ENCODE measurements around the gene NT5C3A.
"Not testable (repeated sequence)": the region's sequence is repeated elsewhere in the genome, so short reads cannot be mapped to it uniquely, and the experiment has no call there.

The NT5C3A gene

DNA sequence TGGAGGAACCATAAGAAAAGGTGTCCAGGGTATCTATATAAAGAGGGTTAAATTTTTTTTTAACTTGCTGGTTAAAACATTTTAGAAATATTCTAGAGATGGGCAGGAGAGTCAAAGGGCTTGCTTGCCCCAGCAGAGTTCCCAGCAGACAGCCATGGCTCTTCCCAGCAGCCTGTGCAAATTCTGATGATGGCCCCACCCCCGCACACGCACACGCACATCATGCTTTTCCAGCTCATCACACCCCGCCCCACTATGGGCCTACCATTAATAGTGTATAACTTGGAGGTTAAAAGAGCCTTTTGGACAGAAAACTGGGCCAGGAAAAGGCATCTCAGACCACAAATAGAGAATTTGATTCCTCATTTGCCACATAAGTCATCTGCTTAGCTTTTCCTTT lies 56.9 kb downstream of the NT5C3A start:
- not testable (repeated sequence) for H3K9ac ChIP-seq (ENCODE audit: low read length); H3K79me1 ChIP-seq (ENCODE audit: low read length); H3K27ac ChIP-seq (ENCODE audit: low read depth, low read length); H3K14ac ChIP-seq (ENCODE audit: low read length); H2BK5ac ChIP-seq (ENCODE audit: low read depth, low read length, poor library complexity); H3K4ac ChIP-seq (ENCODE audit: low read depth, low read length); H4K8ac ChIP-seq (ENCODE audit: low read depth, low read length); H4K91ac ChIP-seq (ENCODE audit: low read depth, low read length); H2BK120ac ChIP-seq (ENCODE audit: insufficient read depth, low read length, poor library complexity); H3K4me3 ChIP-seq (ENCODE audit: low read depth, low read length); H3K79me2 ChIP-seq (ENCODE audit: control insufficient read depth, insufficient read depth, low read length, poor library complexity); H3K23ac ChIP-seq (ENCODE audit: low read length); H2BK12ac ChIP-seq (ENCODE audit: low read length); H4K12ac ChIP-seq (ENCODE audit: low read depth, low read length); DNase-seq; H3K18ac ChIP-seq (ENCODE audit: low read length); H2AFZ ChIP-seq (ENCODE audit: insufficient read depth, low read length, poor library complexity); H3K9me3 ChIP-seq (ENCODE audit: insufficient read depth, low read depth, low read length); H2AK5ac ChIP-seq (ENCODE audit: low read length); H3K27me3 ChIP-seq (ENCODE audit: insufficient read depth, low read length); H3K4me2 ChIP-seq (ENCODE audit: low read length); H3K4me1 ChIP-seq (ENCODE audit: control insufficient read depth in 1 of 2, insufficient read depth in 2 of 2, low read length in 2 of 2)
- WGBS (ENCODE audit: extremely low coverage, insufficient coverage, insufficient read length): no CpG with 5 or more reads among the region's 4 CpGs
- peaks cover 4 to 12% of the 10 kb centered on the region in 2 experiments for H3K36me3 ChIP-seq (ENCODE audit: control insufficient read depth in 1 of 2, insufficient read depth in 2 of 2, low read length in 2 of 2)

GRCh38 chr7:33005193-33005592 lies 57.4 kb downstream of the NT5C3A start:
- not testable (repeated sequence) for H3K4ac ChIP-seq (ENCODE audit: low read depth, low read length); H3K9me3 ChIP-seq (ENCODE audit: insufficient read depth, low read depth, low read length); H2AFZ ChIP-seq (ENCODE audit: insufficient read depth, low read length, poor library complexity); H3K27me3 ChIP-seq (ENCODE audit: insufficient read depth, low read length); H3K14ac ChIP-seq (ENCODE audit: low read length); H2AK5ac ChIP-seq (ENCODE audit: low read length); H3K4me1 ChIP-seq (ENCODE audit: control insufficient read depth in 1 of 2, insufficient read depth in 2 of 2, low read length in 2 of 2); H3K23ac ChIP-seq (ENCODE audit: low read length); H2BK5ac ChIP-seq (ENCODE audit: low read depth, low read length, poor library complexity); H3K18ac ChIP-seq (ENCODE audit: low read length); H2BK12ac ChIP-seq (ENCODE audit: low read length); H4K91ac ChIP-seq (ENCODE audit: low read depth, low read length); H3K79me2 ChIP-seq (ENCODE audit: control insufficient read depth, insufficient read depth, low read length, poor library complexity); H4K12ac ChIP-seq (ENCODE audit: low read depth, low read length); H3K27ac ChIP-seq (ENCODE audit: low read depth, low read length); H4K8ac ChIP-seq (ENCODE audit: low read depth, low read length); H3K4me3 ChIP-seq (ENCODE audit: low read depth, low read length); H3K79me1 ChIP-seq (ENCODE audit: low read length); H3K9ac ChIP-seq (ENCODE audit: low read length); H3K4me2 ChIP-seq (ENCODE audit: low read length); H2BK120ac ChIP-seq (ENCODE audit: insufficient read depth, low read length, poor library complexity); DNase-seq
- WGBS (ENCODE audit: extremely low coverage, insufficient coverage, insufficient read length): no CpG with 5 or more reads among the region's 8 CpGs
- peaks cover 4 to 12% of the 10 kb centered on the region in 2 experiments for H3K36me3 ChIP-seq (ENCODE audit: control insufficient read depth in 1 of 2, insufficient read depth in 2 of 2, low read length in 2 of 2)

DNA sequence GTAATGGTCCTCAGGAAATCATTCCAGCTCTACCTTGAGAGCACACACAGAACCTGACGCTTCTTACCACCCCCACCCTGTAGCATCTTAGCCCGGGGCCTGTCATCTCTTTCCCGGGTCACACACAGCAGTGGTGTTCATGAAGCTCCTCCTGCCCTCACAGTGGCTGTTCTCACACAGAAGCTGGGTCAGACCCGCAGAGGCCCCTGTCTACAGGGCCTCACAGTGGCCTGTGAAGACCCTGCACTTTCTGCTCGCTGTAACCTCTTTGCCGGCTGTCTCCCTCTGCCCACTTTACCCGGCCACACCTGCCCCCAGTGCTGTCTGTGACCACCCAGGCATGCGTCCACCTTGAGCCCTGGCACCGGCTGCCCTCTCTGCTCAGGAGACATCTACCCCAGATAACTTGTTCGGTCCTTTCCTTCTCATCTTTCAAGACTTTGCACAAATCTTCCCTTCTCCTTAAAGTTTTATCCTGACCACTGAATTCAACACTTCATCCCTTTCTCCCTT lies 58.4 kb downstream of the NT5C3A start:
- H3K14ac ChIP-seq (ENCODE audit: low read length); DNase-seq; H3K9ac ChIP-seq (ENCODE audit: low read length); H3K79me1 ChIP-seq (ENCODE audit: low read length); H3K18ac ChIP-seq (ENCODE audit: low read length); H3K4ac ChIP-seq (ENCODE audit: low read depth, low read length); H3K27ac ChIP-seq (ENCODE audit: low read depth, low read length); H4K12ac ChIP-seq (ENCODE audit: low read depth, low read length); H3K4me2 ChIP-seq (ENCODE audit: low read length); H3K79me2 ChIP-seq (ENCODE audit: control insufficient read depth, insufficient read depth, low read length, poor library complexity); H4K91ac ChIP-seq (ENCODE audit: low read depth, low read length); H2BK120ac ChIP-seq (ENCODE audit: insufficient read depth, low read length, poor library complexity); H2AFZ ChIP-seq (ENCODE audit: insufficient read depth, low read length, poor library complexity); H2AK5ac ChIP-seq (ENCODE audit: low read length); H3K4me1 ChIP-seq (ENCODE audit: control insufficient read depth in 1 of 2, insufficient read depth in 2 of 2, low read length in 2 of 2); H3K27me3 ChIP-seq (ENCODE audit: insufficient read depth, low read length); H3K9me3 ChIP-seq (ENCODE audit: insufficient read depth, low read depth, low read length); H4K8ac ChIP-seq (ENCODE audit: low read depth, low read length); H2BK5ac ChIP-seq (ENCODE audit: low read depth, low read length, poor library complexity); H3K23ac ChIP-seq (ENCODE audit: low read length); H3K4me3 ChIP-seq (ENCODE audit: low read depth, low read length); H2BK12ac ChIP-seq (ENCODE audit: low read length): not testable (repeated sequence)
- H3K36me3 ChIP-seq (ENCODE audit: control insufficient read depth in 1 of 2, insufficient read depth in 2 of 2, low read length in 2 of 2): peaks cover 4 to 12% of the 10 kb centered on the region in 2 experiments
- no CpG with 5 or more reads among the region's 10 CpGs for WGBS (ENCODE audit: extremely low coverage, insufficient coverage, insufficient read length)

DNA sequence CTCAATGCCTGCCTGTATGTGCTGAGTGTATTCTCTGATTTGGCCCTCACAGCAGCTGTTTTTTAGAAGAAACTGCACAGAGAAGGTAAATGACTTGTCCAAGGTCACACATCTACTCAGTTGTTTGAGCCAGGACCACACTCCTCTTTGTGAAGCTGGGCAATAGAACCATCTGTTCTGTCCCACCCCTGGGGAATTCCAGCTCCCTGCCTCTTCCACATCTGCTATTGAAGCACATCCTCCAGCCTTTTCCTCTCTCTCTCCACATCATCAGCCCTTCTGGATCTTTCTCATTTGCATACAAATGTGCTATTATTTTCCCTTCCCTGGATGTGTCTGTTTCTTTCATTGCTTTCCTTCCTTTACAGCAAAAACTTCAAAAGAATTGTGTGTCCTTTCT lies 59.5 kb downstream of the NT5C3A start:
- not testable (repeated sequence) for H3K4me2 ChIP-seq (ENCODE audit: low read length); H4K12ac ChIP-seq (ENCODE audit: low read depth, low read length); H3K4me1 ChIP-seq (ENCODE audit: control insufficient read depth in 1 of 2, insufficient read depth in 2 of 2, low read length in 2 of 2); H3K27me3 ChIP-seq (ENCODE audit: insufficient read depth, low read length); H3K9me3 ChIP-seq (ENCODE audit: insufficient read depth, low read depth, low read length); H3K4ac ChIP-seq (ENCODE audit: low read depth, low read length); H4K91ac ChIP-seq (ENCODE audit: low read depth, low read length); H3K23ac ChIP-seq (ENCODE audit: low read length); H3K4me3 ChIP-seq (ENCODE audit: low read depth, low read length); H2AK5ac ChIP-seq (ENCODE audit: low read length); H4K8ac ChIP-seq (ENCODE audit: low read depth, low read length); H3K79me1 ChIP-seq (ENCODE audit: low read length); H3K18ac ChIP-seq (ENCODE audit: low read length); H3K27ac ChIP-seq (ENCODE audit: low read depth, low read length); H2BK120ac ChIP-seq (ENCODE audit: insufficient read depth, low read length, poor library complexity); H2BK12ac ChIP-seq (ENCODE audit: low read length); H3K9ac ChIP-seq (ENCODE audit: low read length); H3K79me2 ChIP-seq (ENCODE audit: control insufficient read depth, insufficient read depth, low read length, poor library complexity); H2BK5ac ChIP-seq (ENCODE audit: low read depth, low read length, poor library complexity); H2AFZ ChIP-seq (ENCODE audit: insufficient read depth, low read length, poor library complexity); DNase-seq; H3K14ac ChIP-seq (ENCODE audit: low read length)
- H3K36me3 ChIP-seq (ENCODE audit: control insufficient read depth in 1 of 2, insufficient read depth in 2 of 2, low read length in 2 of 2): peaks cover 4 to 12% of the 10 kb centered on the region in 2 experiments
